HepG2 (cell line): ENCODE results near the gene MGAT5. TPM values are rescaled to one million over a fixed set of nuclear protein-coding genes. Genes with fewer than 3 reads are reported as not detected.

Source experiments
- AKNA ChIP-seq: sonication (generic); formaldehyde crosslinking; IDR thresholded peaks from 2 replicates; pipeline ENCODE4 v1.4.0; 2020; ENCODE audit warnings: missing genetic modification reagents, borderline replicate concordance
- BRD4 ChIP-seq: sonication (generic); formaldehyde crosslinking; IDR thresholded peaks from 2 replicates; pipeline ENCODE4 v1.4.0; 2020; ENCODE audit warnings: missing genetic modification reagents
- CBX1 ChIP-seq: IDR thresholded peaks from one replicate; pipeline ENCODE4 v1.6.1; 2016; ENCODE audit warnings: antibody characterized with exemption, low read depth
- CENPX ChIP-seq: sonication (generic); formaldehyde crosslinking; IDR thresholded peaks from 2 replicates; pipeline ENCODE4 v1.9.0; 2021; ENCODE audit warnings: mild to moderate bottlenecking, missing genetic modification reagents, moderate library complexity
- MZF1 ChIP-seq: sonication (generic); formaldehyde crosslinking; IDR thresholded peaks from 2 replicates; pipeline ENCODE4 v1.8.1; 2023; ENCODE audit warnings: mild to moderate bottlenecking, missing genetic modification reagents, borderline replicate concordance
- ZNF713 ChIP-seq: sonication (generic); formaldehyde crosslinking; IDR thresholded peaks from 2 replicates; pipeline ENCODE4 v1.4.0; 2020; ENCODE audit warnings: mild to moderate bottlenecking, missing genetic modification reagents
- polyA plus RNA-seq, 8 experiments: library from polyadenylated mRNA; depleted of rRNA in 3 of 8; stranded (reverse) in 7 of 8; unstranded in 1 of 8; fragments of >200 nt; fragmentation: Illumina TruSeq in 4 of 8; extraction: Trizol in 4 of 8; gene quantifications; 2 replicates each; pipeline versions ENCODE4 v1.2.1 to v1.2.3, GENCODE V29; 2011 to 2016; ENCODE audit warnings: low read depth in 4 of 8, missing spikeins in 1 of 8, mixed read lengths in 1 of 8; ENCODE audit not compliant: insufficient read depth in 1 of 8
- total RNA-seq, 5 experiments: library from RNA; depleted of rRNA; stranded (reverse); fragments of >200 nt; fragmentation: Illumina TruSeq; extraction: Trizol; gene quantifications; 2 replicates each; pipeline ENCODE4 v1.2.3, GENCODE V29; 2016; ENCODE audit warnings: low read depth in 1 of 5
- TF ChIP-seq, protein P1 (sequence below): sonication (generic); formaldehyde crosslinking; IDR thresholded peaks from 2 replicates; pipeline ENCODE4 v1.4.0; 2020; ENCODE audit warnings: missing genetic modification reagents
- TF ChIP-seq, protein P2 (sequence below): sonication (generic); formaldehyde crosslinking; IDR thresholded peaks from 2 replicates; pipeline ENCODE4 v1.4.0; 2020; ENCODE audit warnings: missing genetic modification reagents, borderline replicate concordance
- TF ChIP-seq, protein P3 (sequence below): sonication (generic); formaldehyde crosslinking; IDR thresholded peaks from 2 replicates; pipeline ENCODE4 v1.4.0; 2020; ENCODE audit warnings: mild to moderate bottlenecking, missing genetic modification reagents
- TF ChIP-seq, protein P4 (sequence below): sonication (generic); formaldehyde crosslinking; IDR thresholded peaks from 2 replicates; pipeline ENCODE4 v1.9.0; 2021; ENCODE audit warnings: missing genetic modification reagents, borderline replicate concordance

Gene MGAT5
- total and polyA plus RNA-seq, 2 of the 13 experiments (the other 11 are each of a cell fraction or from before 2014, with no cell fraction given) = 33.1 to 60.2 TPM

- TF ChIP-seq, protein P1, sequence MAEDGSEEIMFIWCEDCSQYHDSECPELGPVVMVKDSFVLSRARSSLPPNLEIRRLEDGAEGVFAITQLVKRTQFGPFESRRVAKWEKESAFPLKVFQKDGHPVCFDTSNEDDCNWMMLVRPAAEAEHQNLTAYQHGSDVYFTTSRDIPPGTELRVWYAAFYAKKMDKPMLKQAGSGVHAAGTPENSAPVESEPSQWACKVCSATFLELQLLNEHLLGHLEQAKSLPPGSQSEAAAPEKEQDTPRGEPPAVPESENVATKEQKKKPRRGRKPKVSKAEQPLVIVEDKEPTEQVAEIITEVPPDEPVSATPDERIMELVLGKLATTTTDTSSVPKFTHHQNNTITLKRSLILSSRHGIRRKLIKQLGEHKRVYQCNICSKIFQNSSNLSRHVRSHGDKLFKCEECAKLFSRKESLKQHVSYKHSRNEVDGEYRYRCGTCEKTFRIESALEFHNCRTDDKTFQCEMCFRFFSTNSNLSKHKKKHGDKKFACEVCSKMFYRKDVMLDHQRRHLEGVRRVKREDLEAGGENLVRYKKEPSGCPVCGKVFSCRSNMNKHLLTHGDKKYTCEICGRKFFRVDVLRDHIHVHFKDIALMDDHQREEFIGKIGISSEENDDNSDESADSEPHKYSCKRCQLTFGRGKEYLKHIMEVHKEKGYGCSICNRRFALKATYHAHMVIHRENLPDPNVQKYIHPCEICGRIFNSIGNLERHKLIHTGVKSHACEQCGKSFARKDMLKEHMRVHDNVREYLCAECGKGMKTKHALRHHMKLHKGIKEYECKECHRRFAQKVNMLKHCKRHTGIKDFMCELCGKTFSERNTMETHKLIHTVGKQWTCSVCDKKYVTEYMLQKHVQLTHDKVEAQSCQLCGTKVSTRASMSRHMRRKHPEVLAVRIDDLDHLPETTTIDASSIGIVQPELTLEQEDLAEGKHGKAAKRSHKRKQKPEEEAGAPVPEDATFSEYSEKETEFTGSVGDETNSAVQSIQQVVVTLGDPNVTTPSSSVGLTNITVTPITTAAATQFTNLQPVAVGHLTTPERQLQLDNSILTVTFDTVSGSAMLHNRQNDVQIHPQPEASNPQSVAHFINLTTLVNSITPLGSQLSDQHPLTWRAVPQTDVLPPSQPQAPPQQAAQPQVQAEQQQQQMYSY (CRISPR knock-in tag) = no peak
- TF ChIP-seq, protein P2, sequence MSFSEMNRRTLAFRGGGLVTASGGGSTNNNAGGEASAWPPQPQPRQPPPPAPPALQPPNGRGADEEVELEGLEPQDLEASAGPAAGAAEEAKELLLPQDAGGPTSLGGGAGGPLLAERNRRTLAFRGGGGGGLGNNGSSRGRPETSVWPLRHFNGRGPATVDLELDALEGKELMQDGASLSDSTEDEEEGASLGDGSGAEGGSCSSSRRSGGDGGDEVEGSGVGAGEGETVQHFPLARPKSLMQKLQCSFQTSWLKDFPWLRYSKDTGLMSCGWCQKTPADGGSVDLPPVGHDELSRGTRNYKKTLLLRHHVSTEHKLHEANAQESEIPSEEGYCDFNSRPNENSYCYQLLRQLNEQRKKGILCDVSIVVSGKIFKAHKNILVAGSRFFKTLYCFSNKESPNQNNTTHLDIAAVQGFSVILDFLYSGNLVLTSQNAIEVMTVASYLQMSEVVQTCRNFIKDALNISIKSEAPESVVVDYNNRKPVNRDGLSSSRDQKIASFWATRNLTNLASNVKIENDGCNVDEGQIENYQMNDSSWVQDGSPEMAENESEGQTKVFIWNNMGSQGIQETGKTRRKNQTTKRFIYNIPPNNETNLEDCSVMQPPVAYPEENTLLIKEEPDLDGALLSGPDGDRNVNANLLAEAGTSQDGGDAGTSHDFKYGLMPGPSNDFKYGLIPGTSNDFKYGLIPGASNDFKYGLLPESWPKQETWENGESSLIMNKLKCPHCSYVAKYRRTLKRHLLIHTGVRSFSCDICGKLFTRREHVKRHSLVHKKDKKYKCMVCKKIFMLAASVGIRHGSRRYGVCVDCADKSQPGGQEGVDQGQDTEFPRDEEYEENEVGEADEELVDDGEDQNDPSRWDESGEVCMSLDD (CRISPR knock-in tag) = peak; percentile 93; the same call in 1 of the 2 replicates
- TF ChIP-seq MZF1 (CRISPR knock-in tag) = peak; percentile 91; the same call in 1 of the 2 replicates
- no peak for TF ChIP-seq CENPX (CRISPR knock-in tag)
- 0 out of 2 replicates have a peak, but pooled peaks have one; percentile 70 for TF ChIP-seq BRD4 (CRISPR knock-in tag)
- peak; percentile 92 for TF ChIP-seq CBX1
- TF ChIP-seq AKNA = no peak
- TF ChIP-seq, protein P3, sequence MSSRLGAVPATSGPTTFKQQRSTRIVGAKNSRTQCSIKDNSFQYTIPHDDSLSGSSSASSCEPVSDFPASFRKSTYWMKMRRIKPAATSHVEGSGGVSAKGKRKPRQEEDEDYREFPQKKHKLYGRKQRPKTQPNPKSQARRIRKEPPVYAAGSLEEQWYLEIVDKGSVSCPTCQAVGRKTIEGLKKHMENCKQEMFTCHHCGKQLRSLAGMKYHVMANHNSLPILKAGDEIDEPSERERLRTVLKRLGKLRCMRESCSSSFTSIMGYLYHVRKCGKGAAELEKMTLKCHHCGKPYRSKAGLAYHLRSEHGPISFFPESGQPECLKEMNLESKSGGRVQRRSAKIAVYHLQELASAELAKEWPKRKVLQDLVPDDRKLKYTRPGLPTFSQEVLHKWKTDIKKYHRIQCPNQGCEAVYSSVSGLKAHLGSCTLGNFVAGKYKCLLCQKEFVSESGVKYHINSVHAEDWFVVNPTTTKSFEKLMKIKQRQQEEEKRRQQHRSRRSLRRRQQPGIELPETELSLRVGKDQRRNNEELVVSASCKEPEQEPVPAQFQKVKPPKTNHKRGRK = peak; percentile 56; the same call in 1 of the 2 replicates
- TF ChIP-seq, protein P4, sequence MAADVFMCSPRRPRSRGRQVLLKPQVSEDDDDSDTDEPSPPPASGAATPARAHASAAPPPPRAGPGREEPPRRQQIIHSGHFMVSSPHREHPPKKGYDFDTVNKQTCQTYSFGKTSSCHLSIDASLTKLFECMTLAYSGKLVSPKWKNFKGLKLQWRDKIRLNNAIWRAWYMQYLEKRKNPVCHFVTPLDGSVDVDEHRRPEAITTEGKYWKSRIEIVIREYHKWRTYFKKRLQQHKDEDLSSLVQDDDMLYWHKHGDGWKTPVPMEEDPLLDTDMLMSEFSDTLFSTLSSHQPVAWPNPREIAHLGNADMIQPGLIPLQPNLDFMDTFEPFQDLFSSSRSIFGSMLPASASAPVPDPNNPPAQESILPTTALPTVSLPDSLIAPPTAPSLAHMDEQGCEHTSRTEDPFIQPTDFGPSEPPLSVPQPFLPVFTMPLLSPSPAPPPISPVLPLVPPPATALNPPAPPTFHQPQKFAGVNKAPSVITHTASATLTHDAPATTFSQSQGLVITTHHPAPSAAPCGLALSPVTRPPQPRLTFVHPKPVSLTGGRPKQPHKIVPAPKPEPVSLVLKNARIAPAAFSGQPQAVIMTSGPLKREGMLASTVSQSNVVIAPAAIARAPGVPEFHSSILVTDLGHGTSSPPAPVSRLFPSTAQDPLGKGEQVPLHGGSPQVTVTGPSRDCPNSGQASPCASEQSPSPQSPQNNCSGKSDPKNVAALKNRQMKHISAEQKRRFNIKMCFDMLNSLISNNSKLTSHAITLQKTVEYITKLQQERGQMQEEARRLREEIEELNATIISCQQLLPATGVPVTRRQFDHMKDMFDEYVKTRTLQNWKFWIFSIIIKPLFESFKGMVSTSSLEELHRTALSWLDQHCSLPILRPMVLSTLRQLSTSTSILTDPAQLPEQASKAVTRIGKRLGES (CRISPR knock-in tag) = 0 out of 2 replicates have a peak, but pooled peaks have one; percentile 30
- no peak for TF ChIP-seq ZNF713
Observed at GRCh38 chr2:134411828-134412638, 158.2 kb downstream of the MGAT5 start (continued).
